DMS153 (cell line): ENCODE data around the gene KANK3.
"Not testable (repeated sequence)": the region's sequence is repeated elsewhere in the genome, so short reads cannot be mapped to it uniquely, and the experiment has no call there.

Experiments used
- DNase-seq: peaks from one replicate; lab custom pipeline; 2025; lab: John Stamatoyannopoulos, UW

KANK3 gene

GRCh38 chr19:8342684-8343482 is at the start of gene KANK3:
Gene KANK3 (minus strand): TSS chr19:8343262. CDS start chr19:8337828, 5,434 bp downstream.
- peak; percentile 85 for DNase-seq

- DNase-seq, result no peak
These were observed 49.0 kb upstream of the KANK3 start for GRCh38 chr19:8392017-8392591.

- no peak for DNase-seq
These were observed 48.3 kb upstream of the KANK3 start for GRCh38 chr19:8391198-8392016.

- DNase-seq, result peak; percentile 70
These were observed 47.5 kb upstream of the KANK3 start for GRCh38 chr19:8390617-8390981.

- peak; percentile 100 for DNase-seq
These were observed 47.0 kb upstream of the KANK3 start, which contains the start of gene RAB11B for GRCh38 chr19:8389891-8390616. Gene RAB11B (plus strand): TSS chr19:8390360. CDS start chr19:8390417, 57 bp downstream.

- DNase-seq, result no peak
These were observed 45.5 kb upstream of the KANK3 start for GRCh38 chr19:8388612-8388958.

GRCh38 chr19:8387688-8388611 is 44.9 kb upstream of the KANK3 start:
- peak; percentile 25 for DNase-seq

- DNase-seq, result no peak
These were observed 43.9 kb upstream of the KANK3 start for GRCh38 chr19:8386990-8387389.

- DNase-seq, result not testable (repeated sequence)
These were observed 43.4 kb upstream of the KANK3 start for GRCh38 chr19:8386419-8386818.

GRCh38 chr19:8385566-8385965 is 42.5 kb upstream of the KANK3 start:
- DNase-seq, result not testable (repeated sequence)

GRCh38 chr19:8385103-8385502 is 42.0 kb upstream of the KANK3 start:
- DNase-seq, result not testable (repeated sequence)

- not testable (repeated sequence) for DNase-seq
These were observed 41.5 kb upstream of the KANK3 start for GRCh38 chr19:8384569-8384968.

GRCh38 chr19:8379156-8379891 is 36.3 kb upstream of the KANK3 start:
- DNase-seq, result not testable (repeated sequence)

GRCh38 chr19:8377598-8377997 is 34.5 kb upstream of the KANK3 start:
- no peak for DNase-seq

GRCh38 chr19:8376373-8376974 is 33.4 kb upstream of the KANK3 start:
- not testable (repeated sequence) for DNase-seq

- not testable (repeated sequence) for DNase-seq
These were observed 32.7 kb upstream of the KANK3 start for GRCh38 chr19:8375766-8376165.

GRCh38 chr19:8373867-8374813 is 31.1 kb upstream of the KANK3 start:
- no peak for DNase-seq

GRCh38 chr19:8371011-8371804 is 28.1 kb upstream of the KANK3 start:
- no peak for DNase-seq
